ENCODE results near the gene DYNC1I2. TPM values are rescaled to one million over a fixed set of nuclear protein-coding genes. Genes with fewer than 3 reads are reported as not detected.

Gene DYNC1I2
- polyA plus RNA-seq, 4 donors = 76.4 to 137 (median 101) TPM

DNA sequence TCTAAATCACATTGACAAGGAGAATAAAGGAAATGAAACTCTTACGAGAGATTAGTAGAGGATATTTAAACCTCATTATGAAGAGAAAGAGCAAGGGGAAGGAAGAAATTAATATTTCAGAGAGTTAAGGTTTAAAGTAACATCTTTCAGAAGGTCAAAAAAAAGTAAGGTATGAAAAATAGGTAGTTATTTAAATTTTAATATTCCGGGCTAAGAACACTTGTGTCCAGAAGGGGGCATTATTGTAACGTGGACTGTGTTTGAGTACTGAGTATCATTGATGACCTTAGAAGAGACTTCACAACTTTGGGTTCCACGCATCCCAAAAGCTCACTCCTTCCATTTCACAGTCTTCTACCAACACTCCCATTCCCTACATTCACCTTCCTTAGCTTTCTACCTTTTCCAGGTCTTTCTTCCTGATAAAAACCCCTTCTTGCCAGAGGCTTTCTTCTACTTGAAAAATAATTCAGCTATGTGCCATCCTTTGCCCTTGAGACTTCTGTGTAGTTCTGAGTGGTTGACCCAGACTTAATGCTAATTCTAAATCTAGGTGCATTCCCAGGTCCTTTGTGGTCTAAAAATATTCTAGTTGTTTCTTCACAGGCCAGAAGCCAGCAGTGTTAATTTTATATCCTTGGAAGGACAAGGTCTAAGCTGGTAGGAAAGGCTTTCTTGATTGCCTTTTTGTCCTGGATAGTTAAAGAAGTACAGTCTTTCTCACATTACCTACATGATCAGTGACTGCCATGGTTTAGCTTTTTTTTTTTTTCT is 16.5 kb downstream of the DYNC1I2 start:
- DNase-seq (peak in 1 of 2 donors; percentile 34), FAIRE-seq (no peak)
- Histone ChIP-seq H3K4me3 (ENCODE audit: low read depth in 1 of 3, low read length in 3 of 3) (no peak overlapping the region), H3K27ac (ENCODE audit: low read depth in 1 of 3, low read length in 2 of 3) (no peak overlapping the region), H3K9me3 (ENCODE audit: control insufficient read depth in 2 of 2, insufficient read depth in 1 of 2, low read depth in 1 of 2, low read length in 1 of 2) (no peaks in the 10 kb centered on the region), H3K4me1 (ENCODE audit: control insufficient read depth in 3 of 3, insufficient read depth in 2 of 3, low read depth in 1 of 3, low read length in 2 of 3) (no peaks in the 10 kb centered on the region), H3K27me3 (ENCODE audit: control insufficient read depth in 3 of 3, insufficient read depth in 3 of 3, low read length in 3 of 3) (no peaks in the 10 kb centered on the region), H3K36me3 (ENCODE audit: control insufficient read depth in 3 of 3, insufficient read depth in 2 of 3, low read depth in 1 of 3, low read length in 3 of 3) (peaks cover 0 to 18% (median 3%) of the 10 kb centered on the region in 3 donors)
- whole genome bisulfite sequencing, 3 donors = 63% methylated on average over 4 of the region's 4 CpGs

DNA sequence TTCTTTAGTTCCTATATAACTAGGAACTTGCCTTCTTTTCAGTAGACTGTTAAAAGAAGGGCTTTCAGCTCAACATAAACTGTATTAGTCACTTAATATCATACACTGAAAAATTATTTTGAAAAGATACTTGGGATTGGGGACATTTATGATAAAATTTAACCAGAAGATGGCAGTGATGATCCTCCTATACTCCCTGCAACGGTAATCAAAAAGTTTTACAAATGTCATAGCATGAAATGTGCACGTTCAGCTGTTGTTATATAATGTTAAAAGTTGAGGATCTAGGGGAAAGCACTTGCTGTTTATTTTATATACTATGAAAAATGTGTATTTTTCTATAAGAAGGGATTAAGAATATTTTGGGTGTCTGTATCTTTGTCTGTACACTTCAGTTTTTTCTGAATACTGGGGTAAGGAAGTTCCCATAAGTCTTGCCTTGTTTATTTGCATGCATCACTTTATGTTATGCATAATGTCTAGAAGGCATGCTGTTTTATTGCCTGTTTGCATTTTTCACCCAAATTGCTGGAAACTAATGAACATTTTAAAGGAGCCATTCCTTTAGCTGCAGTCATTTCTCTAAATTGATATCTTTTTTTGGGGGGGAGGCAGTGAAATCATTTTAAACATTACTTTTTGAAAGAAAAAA is 19.0 kb downstream of the DYNC1I2 start:
- Histone ChIP-seq H3K9me3 (ENCODE audit: control insufficient read depth in 2 of 2, insufficient read depth in 1 of 2, low read depth in 1 of 2, low read length in 1 of 2) (no peaks in the 10 kb centered on the region), H3K4me3 (ENCODE audit: low read depth in 1 of 3, low read length in 3 of 3) (no peak overlapping the region), H3K36me3 (ENCODE audit: control insufficient read depth in 3 of 3, insufficient read depth in 2 of 3, low read depth in 1 of 3, low read length in 3 of 3) (peaks cover 0 to 14% (median 2%) of the 10 kb centered on the region in 3 donors), H3K4me1 (ENCODE audit: control insufficient read depth in 3 of 3, insufficient read depth in 2 of 3, low read depth in 1 of 3, low read length in 2 of 3) (no peaks in the 10 kb centered on the region), H3K27me3 (ENCODE audit: control insufficient read depth in 3 of 3, insufficient read depth in 3 of 3, low read length in 3 of 3) (no peaks in the 10 kb centered on the region), H3K27ac (ENCODE audit: low read depth in 1 of 3, low read length in 2 of 3) (no peak overlapping the region)
- FAIRE-seq (no peak), DNase-seq (peak in 1 of 2 donors; percentile 6)
- WGBS, 3 donors = 22 to 38% (median 38%) methylated on average over 2 of the region's 2 CpGs

DNA sequence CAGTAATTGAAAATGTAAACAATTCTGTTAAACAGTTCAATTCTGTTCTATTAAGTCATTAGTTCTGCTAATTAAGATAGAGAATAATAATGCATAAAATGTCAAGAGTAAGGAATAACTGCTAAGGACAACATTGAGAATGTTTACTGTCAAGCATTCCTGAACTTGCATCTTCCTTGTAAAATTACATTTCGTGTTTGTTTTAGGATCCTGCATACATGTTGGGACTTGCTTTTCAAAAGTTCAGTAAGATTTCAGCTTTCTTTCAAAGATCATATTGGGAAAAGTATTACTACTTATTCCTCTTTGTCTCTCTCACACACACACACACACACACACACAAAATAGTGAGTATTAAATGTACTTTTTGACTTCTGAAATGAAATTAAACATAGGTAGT is 20.5 kb downstream of the DYNC1I2 start:
- WGBS, 3 donors = 82 to 87% (median 86%) methylated on average over 1 of the region's 1 CpG
- no peaks in the 10 kb centered on the region for H3K9me3 ChIP-seq (ENCODE audit: control insufficient read depth in 2 of 2, insufficient read depth in 1 of 2, low read depth in 1 of 2, low read length in 1 of 2)
- peaks cover 0 to 13% (median 2%) of the 10 kb centered on the region in 3 donors for H3K36me3 ChIP-seq (ENCODE audit: control insufficient read depth in 3 of 3, insufficient read depth in 2 of 3, low read depth in 1 of 3, low read length in 3 of 3)
- no peak for FAIRE-seq
- no peak overlapping the region for H3K4me3 ChIP-seq (ENCODE audit: low read depth in 1 of 3, low read length in 3 of 3)
- DNase-seq = no peak
- H3K27me3 ChIP-seq (ENCODE audit: control insufficient read depth in 3 of 3, insufficient read depth in 3 of 3, low read length in 3 of 3) = no peaks in the 10 kb centered on the region
- no peak overlapping the region for H3K27ac ChIP-seq (ENCODE audit: low read depth in 1 of 3, low read length in 2 of 3)
- no peaks in the 10 kb centered on the region for H3K4me1 ChIP-seq (ENCODE audit: control insufficient read depth in 3 of 3, insufficient read depth in 2 of 3, low read depth in 1 of 3, low read length in 2 of 3)

DNA sequence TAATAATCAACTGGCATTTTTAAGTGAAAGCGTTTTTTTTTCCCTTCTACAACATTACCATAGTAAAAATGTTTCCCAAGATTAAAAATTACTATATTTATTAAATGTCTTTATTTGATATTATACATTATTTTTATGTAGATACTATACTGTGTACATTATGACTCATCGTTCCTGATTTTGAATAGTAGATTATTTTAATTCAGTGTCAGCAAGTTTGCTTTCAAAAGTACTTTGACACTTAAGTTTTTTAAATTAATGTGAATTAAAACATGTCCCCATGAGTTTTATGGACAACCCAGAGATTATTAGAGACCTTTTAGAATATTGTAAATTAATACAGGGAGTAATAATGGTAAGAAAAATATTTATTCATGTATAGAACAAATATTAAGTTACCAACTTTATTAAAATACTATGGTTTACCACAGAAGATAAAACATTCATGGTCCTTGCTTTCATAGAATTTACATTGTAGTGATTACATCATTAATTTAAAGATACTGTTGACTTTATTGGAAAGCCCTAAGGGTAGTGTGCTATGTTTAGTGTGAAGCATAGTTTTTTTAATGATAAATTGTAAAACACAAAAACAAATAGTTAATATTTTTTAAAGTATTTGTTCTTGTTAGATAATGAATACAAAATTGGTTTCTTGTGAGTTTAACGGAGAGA is 21.9 kb downstream of the DYNC1I2 start:
- 77 to 83% (median 79%) methylated on average over 3 of the region's 3 CpGs for WGBS, 3 donors
- H3K9me3 ChIP-seq (ENCODE audit: control insufficient read depth in 2 of 2, insufficient read depth in 1 of 2, low read depth in 1 of 2, low read length in 1 of 2) = no peaks in the 10 kb centered on the region
- H3K27me3 ChIP-seq (ENCODE audit: control insufficient read depth in 3 of 3, insufficient read depth in 3 of 3, low read length in 3 of 3) = no peaks in the 10 kb centered on the region
- H3K4me3 ChIP-seq (ENCODE audit: low read depth in 1 of 3, low read length in 3 of 3) = no peak overlapping the region
- no peaks in the 10 kb centered on the region for H3K4me1 ChIP-seq (ENCODE audit: control insufficient read depth in 3 of 3, insufficient read depth in 2 of 3, low read depth in 1 of 3, low read length in 2 of 3)
- FAIRE-seq = peak; percentile 75
- DNase-seq = no peak
- H3K36me3 ChIP-seq (ENCODE audit: control insufficient read depth in 3 of 3, insufficient read depth in 2 of 3, low read depth in 1 of 3, low read length in 3 of 3) = peaks cover 0 to 10% (median 2%) of the 10 kb centered on the region in 3 donors
- H3K27ac ChIP-seq (ENCODE audit: low read depth in 1 of 3, low read length in 2 of 3) = no peak overlapping the region

DNA sequence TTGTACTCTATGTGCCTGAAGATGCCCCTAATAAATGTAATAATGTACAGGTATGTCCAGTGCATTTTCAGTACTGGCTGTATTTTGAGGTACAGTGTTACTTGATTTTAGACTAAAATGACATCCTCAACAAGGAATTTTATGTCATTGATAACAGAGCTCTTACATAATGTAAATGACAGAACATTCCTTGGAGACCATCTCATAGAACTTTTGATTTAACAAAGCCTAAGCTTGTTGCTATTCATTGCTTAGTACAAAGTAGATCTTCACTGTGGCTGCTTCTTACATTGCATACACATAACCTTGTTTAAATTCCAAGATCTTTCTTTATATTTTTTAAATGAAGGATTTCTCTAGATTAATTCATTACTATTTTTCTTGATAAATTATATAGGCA is 24.1 kb downstream of the DYNC1I2 start:
- peaks cover 0 to 11% (median 2%) of the 10 kb centered on the region in 3 donors for H3K36me3 ChIP-seq (ENCODE audit: control insufficient read depth in 3 of 3, insufficient read depth in 2 of 3, low read depth in 1 of 3, low read length in 3 of 3)
- FAIRE-seq (no peak), DNase-seq (no peak)
- no peaks in the 10 kb centered on the region for H3K9me3 ChIP-seq (ENCODE audit: control insufficient read depth in 2 of 2, insufficient read depth in 1 of 2, low read depth in 1 of 2, low read length in 1 of 2)
- H3K4me3 ChIP-seq (ENCODE audit: low read depth in 1 of 3, low read length in 3 of 3) = no peak overlapping the region
- H3K27me3 ChIP-seq (ENCODE audit: control insufficient read depth in 3 of 3, insufficient read depth in 3 of 3, low read length in 3 of 3) = no peaks in the 10 kb centered on the region
- no peaks in the 10 kb centered on the region for H3K4me1 ChIP-seq (ENCODE audit: control insufficient read depth in 3 of 3, insufficient read depth in 2 of 3, low read depth in 1 of 3, low read length in 2 of 3)
- H3K27ac ChIP-seq (ENCODE audit: low read depth in 1 of 3, low read length in 2 of 3) = no peak overlapping the region

DNA sequence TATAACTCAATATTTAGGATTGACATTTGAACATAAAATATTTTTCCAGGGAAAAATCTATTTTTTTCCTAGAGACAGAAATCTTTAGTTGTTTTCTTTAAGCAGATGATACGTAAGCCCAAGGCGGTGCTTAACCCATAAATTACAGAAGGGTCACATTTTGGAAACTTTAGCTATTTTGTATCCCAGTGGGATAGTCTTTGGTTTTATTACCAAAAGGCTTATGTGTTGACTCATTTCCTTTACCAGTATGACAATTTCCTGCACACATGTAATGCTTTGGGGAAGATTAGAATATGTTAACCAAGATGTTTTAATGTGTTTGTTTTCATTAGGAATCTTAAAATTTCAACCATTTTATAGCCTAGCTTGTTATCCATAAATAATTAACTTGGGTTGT is 24.8 kb downstream of the DYNC1I2 start:
- no peaks in the 10 kb centered on the region for H3K4me1 ChIP-seq (ENCODE audit: control insufficient read depth in 3 of 3, insufficient read depth in 2 of 3, low read depth in 1 of 3, low read length in 2 of 3)
- peaks cover 0 to 15% (median 2%) of the 10 kb centered on the region in 3 donors for H3K36me3 ChIP-seq (ENCODE audit: control insufficient read depth in 3 of 3, insufficient read depth in 2 of 3, low read depth in 1 of 3, low read length in 3 of 3)
- no peaks in the 10 kb centered on the region for H3K27me3 ChIP-seq (ENCODE audit: control insufficient read depth in 3 of 3, insufficient read depth in 3 of 3, low read length in 3 of 3)
- H3K27ac ChIP-seq (ENCODE audit: low read depth in 1 of 3, low read length in 2 of 3) = no peak overlapping the region
- no peak for DNase-seq
- 84 to 98% (median 92%) methylated on average over 2 of the region's 2 CpGs for WGBS, 3 donors
- no peaks in the 10 kb centered on the region for H3K9me3 ChIP-seq (ENCODE audit: control insufficient read depth in 2 of 2, insufficient read depth in 1 of 2, low read depth in 1 of 2, low read length in 1 of 2)
- no peak for FAIRE-seq
- H3K4me3 ChIP-seq (ENCODE audit: low read depth in 1 of 3, low read length in 3 of 3) = no peak overlapping the region

DNA sequence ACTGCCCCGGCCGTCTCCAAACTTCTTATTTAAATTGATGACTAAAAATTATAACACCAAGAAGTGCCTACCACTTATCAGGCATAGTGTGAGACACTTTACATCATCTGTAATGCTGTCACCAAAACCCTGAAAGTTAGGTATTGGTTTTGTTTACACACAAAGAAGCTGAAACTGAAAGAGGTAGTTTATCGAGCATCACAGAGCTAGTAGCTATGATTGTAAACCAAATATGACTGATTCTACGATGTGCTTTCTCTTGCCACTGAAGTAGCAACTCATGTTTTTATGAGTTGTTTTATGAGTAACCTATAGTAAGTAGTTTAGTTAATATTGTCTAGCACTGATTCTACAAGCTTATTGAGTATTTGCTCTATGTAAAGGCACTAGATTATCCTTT is 31.5 kb downstream of the DYNC1I2 start:
- H3K36me3 ChIP-seq (ENCODE audit: control insufficient read depth in 3 of 3, insufficient read depth in 2 of 3, low read depth in 1 of 3, low read length in 3 of 3) = peaks cover 2 to 19% (median 8%) of the 10 kb centered on the region in 3 donors
- no peaks in the 10 kb centered on the region for H3K4me1 ChIP-seq (ENCODE audit: control insufficient read depth in 3 of 3, insufficient read depth in 2 of 3, low read depth in 1 of 3, low read length in 2 of 3)
- no peak overlapping the region for H3K27ac ChIP-seq (ENCODE audit: low read depth in 1 of 3, low read length in 2 of 3)
- no peak overlapping the region for H3K4me3 ChIP-seq (ENCODE audit: low read depth in 1 of 3, low read length in 3 of 3)
- no peak for DNase-seq
- FAIRE-seq = no peak
- no peaks in the 10 kb centered on the region for H3K9me3 ChIP-seq (ENCODE audit: control insufficient read depth in 2 of 2, insufficient read depth in 1 of 2, low read depth in 1 of 2, low read length in 1 of 2)
- no peaks in the 10 kb centered on the region for H3K27me3 ChIP-seq (ENCODE audit: control insufficient read depth in 3 of 3, insufficient read depth in 3 of 3, low read length in 3 of 3)
- 76 to 92% (median 87%) methylated on average over 4 of the region's 4 CpGs for WGBS, 3 donors

DNA sequence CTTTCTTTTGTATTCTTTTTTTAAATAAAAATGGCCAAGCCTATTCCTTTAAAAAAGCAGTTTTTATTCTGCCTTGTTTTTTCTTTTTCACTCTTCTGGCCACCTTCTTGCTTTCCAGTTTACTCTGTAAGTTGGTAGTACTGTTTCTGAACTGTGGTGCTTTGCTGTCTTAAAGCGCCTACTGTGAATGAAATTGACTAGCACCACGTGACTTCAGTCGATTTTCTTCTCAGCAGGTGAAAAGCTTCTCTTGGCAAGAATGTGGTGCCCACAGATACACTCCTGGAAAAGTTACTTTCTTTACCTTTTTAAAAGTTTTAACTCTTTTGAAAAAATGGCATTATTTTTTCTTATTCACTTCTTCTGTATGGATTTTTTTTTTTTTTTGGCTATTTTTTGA is 32.4 kb downstream of the DYNC1I2 start:
- Histone ChIP-seq H3K9me3 (ENCODE audit: control insufficient read depth in 2 of 2, insufficient read depth in 1 of 2, low read depth in 1 of 2, low read length in 1 of 2) (no peaks in the 10 kb centered on the region), H3K4me3 (ENCODE audit: low read depth in 1 of 3, low read length in 3 of 3) (no peak overlapping the region), H3K27me3 (ENCODE audit: control insufficient read depth in 3 of 3, insufficient read depth in 3 of 3, low read length in 3 of 3) (no peaks in the 10 kb centered on the region), H3K27ac (ENCODE audit: low read depth in 1 of 3, low read length in 2 of 3) (no peak overlapping the region), H3K36me3 (ENCODE audit: control insufficient read depth in 3 of 3, insufficient read depth in 2 of 3, low read depth in 1 of 3, low read length in 3 of 3) (peaks cover 2 to 23% (median 8%) of the 10 kb centered on the region in 3 donors), H3K4me1 (ENCODE audit: control insufficient read depth in 3 of 3, insufficient read depth in 2 of 3, low read depth in 1 of 3, low read length in 2 of 3) (no peaks in the 10 kb centered on the region)
- 94 to 96% (median 94%) methylated on average over 3 of the region's 3 CpGs for WGBS, 3 donors
- FAIRE-seq (no peak), DNase-seq (no peak)
